Heart right ventricle (tissue), 16 donors: Measurements from ENCODE around the gene DAZL. TPM values are rescaled to one million over a fixed set of nuclear protein-coding genes. Genes with fewer than 3 reads are reported as not detected.

ENCODE experiments used
- ATAC-seq, 8 donors: fragments of 200-7000 bp; cut with Tn5 transposase; one replicate each; pipeline ENCODE4 v1.9.1; 2020; ENCODE audit warnings: mild to moderate bottlenecking in 8 of 8, moderate library complexity in 8 of 8, moderate number of reproducible peaks in 1 of 8
- DNase-seq, 2 donors: peaks; one replicate each; pipeline ENCODE4 v3.0.0-alpha.2; 2020
- H3K27ac ChIP-seq, 10 donors: fragments of 200-600 bp; sonication (generic) in 2 of 10; one replicate each; pipeline versions ENCODE4 v1.5.0 to v1.8.0; 2020 to 2022; ENCODE audit warnings: mild to moderate bottlenecking in 3 of 10
- H3K27me3 ChIP-seq, 7 donors: fragments of 200-600 bp; one replicate each; pipeline ENCODE4 v1.8.0; 2021 to 2022; ENCODE audit warnings: mild to moderate bottlenecking in 2 of 7
- H3K36me3 ChIP-seq, 9 donors: fragments of 200-600 bp; sonication (generic) in 1 of 9; one replicate each; pipeline versions ENCODE4 v1.5.0 to v1.8.0; 2020 to 2022; ENCODE audit warnings: mild to moderate bottlenecking in 2 of 9
- H3K4me1 ChIP-seq, 9 donors: fragments of 200-600 bp; sonication (generic) in 1 of 9; one replicate each; pipeline versions ENCODE4 v1.5.0 to v1.8.0; 2020 to 2022; ENCODE audit warnings: mild to moderate bottlenecking in 4 of 9
- H3K4me3 ChIP-seq, 10 donors: fragments of 200-600 bp; sonication (generic) in 2 of 10; one replicate each; pipeline versions ENCODE4 v1.5.0 to v1.8.0; 2020 to 2022; ENCODE audit warnings: mild to moderate bottlenecking in 7 of 10, moderate library complexity in 2 of 10
- H3K9me3 ChIP-seq, 11 donors: fragments of 200-600 bp in 10 of 11; sonication (generic) in 2 of 11; one replicate each; pipeline versions ENCODE4 v1.5.0 to v1.8.0; 2013 to 2022; ENCODE audit warnings: mild to moderate bottlenecking in 2 of 11, control low read depth in 1 of 11, moderate library complexity in 1 of 11
- WGBS, 2 donors: extraction: QIAGEN DNeasy Blood & Tissue Kit; methylation state at CpG; one replicate each; pipeline ENCODE4 v1.1.7; 2013; ENCODE audit warnings: inconsistent platforms in 1 of 2; 5-methylcytosine and 5-hydroxymethylcytosine counted together
- intact Hi-C, 10 donors: fragments of 100-400 bp; cut with DNase I; formaldehyde crosslinking; loops; one replicate each; pipeline versions ENCODE4 v1.11.1 to v1.14.2; 2022
- polyA plus RNA-seq, 2 donors: library from polyadenylated mRNA; stranded (reverse); fragments of 200-250 nt; gene quantifications; one replicate each; pipeline ENCODE4 v1.2.3, GENCODE V29; 2013
- total RNA-seq, 10 donors: library from RNA; stranded (reverse); fragmentation: NEBNext Ultra II Directional in 3 of 10; extraction: Animal tissue kit (Norgen Biotek cat#: 25700) in 3 of 10; gene quantifications; one replicate each; pipeline versions ENCODE4 v1.2.1 to v1.2.4, GENCODE V29; 2021 to 2023
- TF ChIP-seq, protein P1 (sequence below), 9 donors: fragments of 200-600 bp; sonication (generic) in 2 of 9; IDR thresholded peaks; one replicate each; pipeline versions ENCODE4 v1.5.0 to v1.8.0; 2021 to 2022; ENCODE audit warnings: antibody characterized with exemption in 9 of 9, mild to moderate bottlenecking in 5 of 9, moderate library complexity in 1 of 9
- donor health status: Arrhythmogenic right ventricular cardiomyopathy.
- donor health status: ischemic (EF 13 %, LVEDD 7.1; RV severe dilation, severe dysfunction).
- donor health status: healthy with polysubstance abuse.
- donor health status: DM: no; HTN: yes; CAD: no.
- donor health status: DM: no; HTN: no; CAD: no.
- donor health status: ischemic (EF 25% LVEDD 6.9; RV normal size, moderate dysfunction).
- donor health status: ischemic (EF 25% LVEDD 5.7; RV mildly dilated, moderate dysfunction).
- donor health status: healthy.
- donor health status: DM: yes; HTN: yes; CAD: no.
- donor health status: Ischemic cardiomyopathy.
- donor health status: ischemic (EF 35%, LVEDD 5.7; RV mildly dilated, moderate dysfunction).
- donor health status: nonischemic (EF 11% LVEDD 7.7; RV severe dilation, severe dysfunction).
- donor health status: DM: yes; HTN: yes; CAD: no.
- donor health status: PGD.
- donor health status: ischemic (EF 29% LVEDD 5.4; RV normal size, mild dysfunction).
- donor health status: nonischemic (EF 23%, LVEDD 6.1; RV moderate dilation, normal function).

DAZL gene
- total and polyA plus RNA-seq, 12 donors: not detected

- H3K4me1 ChIP-seq: no peaks in the 10 kb centered on the region
- ATAC-seq (no peak), DNase-seq (no peak)
- TF ChIP-seq, protein P1, sequence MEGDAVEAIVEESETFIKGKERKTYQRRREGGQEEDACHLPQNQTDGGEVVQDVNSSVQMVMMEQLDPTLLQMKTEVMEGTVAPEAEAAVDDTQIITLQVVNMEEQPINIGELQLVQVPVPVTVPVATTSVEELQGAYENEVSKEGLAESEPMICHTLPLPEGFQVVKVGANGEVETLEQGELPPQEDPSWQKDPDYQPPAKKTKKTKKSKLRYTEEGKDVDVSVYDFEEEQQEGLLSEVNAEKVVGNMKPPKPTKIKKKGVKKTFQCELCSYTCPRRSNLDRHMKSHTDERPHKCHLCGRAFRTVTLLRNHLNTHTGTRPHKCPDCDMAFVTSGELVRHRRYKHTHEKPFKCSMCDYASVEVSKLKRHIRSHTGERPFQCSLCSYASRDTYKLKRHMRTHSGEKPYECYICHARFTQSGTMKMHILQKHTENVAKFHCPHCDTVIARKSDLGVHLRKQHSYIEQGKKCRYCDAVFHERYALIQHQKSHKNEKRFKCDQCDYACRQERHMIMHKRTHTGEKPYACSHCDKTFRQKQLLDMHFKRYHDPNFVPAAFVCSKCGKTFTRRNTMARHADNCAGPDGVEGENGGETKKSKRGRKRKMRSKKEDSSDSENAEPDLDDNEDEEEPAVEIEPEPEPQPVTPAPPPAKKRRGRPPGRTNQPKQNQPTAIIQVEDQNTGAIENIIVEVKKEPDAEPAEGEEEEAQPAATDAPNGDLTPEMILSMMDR (IDR thresholded peaks at IDR 0.05): no peak
- H3K27me3 ChIP-seq: no peaks in the 10 kb centered on the region
- H3K4me3 ChIP-seq: no peak overlapping the region
- peaks cover 0 to 10% (median 0%) of the 10 kb centered on the region in 11 donors for H3K9me3 ChIP-seq
- no peaks in the 10 kb centered on the region for H3K36me3 ChIP-seq
- H3K27ac ChIP-seq: no peak overlapping the region
- WGBS, 2 donors: 84 to 90% methylated on average over 4 of the region's 4 CpGs
- intact Hi-C loops: loop anchor here in 1 of 10 donors (10.0 kb wide), 1 partner anchor 209 kb away; no protein-coding TSS in a partner anchor
Observed at GRCh38 chr3:16616083-16616482, 10.9 kb upstream of the DAZL start.

DNA sequence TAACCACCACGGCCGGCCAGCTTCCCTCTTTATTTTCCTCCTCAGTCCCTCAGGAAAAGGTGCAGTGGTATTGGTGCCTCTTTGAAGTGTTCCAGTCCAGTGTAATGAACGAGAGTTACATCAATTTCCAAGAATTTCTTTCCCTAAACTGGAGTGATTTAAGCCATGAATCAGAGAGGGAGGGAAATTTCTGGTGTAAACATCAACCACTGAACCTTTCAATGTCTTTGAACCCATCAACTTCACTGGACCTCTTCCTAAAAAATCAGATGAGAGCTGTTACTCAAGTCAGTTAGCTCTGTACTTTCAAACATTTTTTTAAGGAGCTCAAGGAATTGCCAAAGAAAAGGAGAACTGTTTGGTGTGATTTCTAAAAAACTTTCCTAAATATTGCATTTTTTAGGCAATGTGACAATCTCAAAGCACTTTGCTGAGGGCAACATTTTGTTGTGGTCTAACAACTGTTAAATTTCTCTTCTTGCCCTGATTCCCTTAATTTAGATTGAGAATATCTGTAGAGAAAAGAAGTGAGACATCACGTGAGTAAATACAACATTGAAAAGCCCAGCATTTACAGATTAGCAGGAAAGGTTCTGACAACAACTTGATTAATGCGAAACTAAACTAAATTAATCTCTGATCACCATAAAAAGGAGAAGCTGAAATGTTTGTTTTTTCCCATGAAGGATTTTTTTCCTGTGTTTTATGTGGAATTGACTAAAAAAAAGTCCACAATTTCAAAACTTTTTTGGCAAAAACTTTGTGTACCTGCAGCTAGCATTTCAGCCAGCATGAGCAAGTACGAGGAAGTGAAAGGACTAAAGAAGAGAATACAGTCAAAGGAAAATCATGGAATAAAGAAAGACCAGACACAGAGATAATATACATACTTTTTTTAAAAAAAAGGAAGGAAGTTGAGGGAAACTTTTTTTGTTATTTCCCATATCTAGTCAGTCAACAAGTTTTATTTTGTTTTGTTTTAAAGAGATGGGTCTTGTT, 9.1 kb upstream of the DAZL start:
- ATAC-seq (no peak), DNase-seq (no peak)
- Histone ChIP-seq H3K36me3 (no peaks in the 10 kb centered on the region), H3K9me3 (peaks cover 0 to 10% (median 0%) of the 10 kb centered on the region in 11 donors), H3K4me3 (no peak overlapping the region), H3K27me3 (no peaks in the 10 kb centered on the region), H3K4me1 (no peaks in the 10 kb centered on the region), H3K27ac (no peak overlapping the region)
- intact Hi-C loops: loop anchor here in 1 of 10 donors (10.0 kb wide), 1 partner anchor 210 kb away; no protein-coding TSS in a partner anchor
- 88 to 90% methylated on average over 6 of the region's 6 CpGs for WGBS, 2 donors
- TF ChIP-seq, protein P1 (IDR thresholded peaks at IDR 0.05): no peak

DNA sequence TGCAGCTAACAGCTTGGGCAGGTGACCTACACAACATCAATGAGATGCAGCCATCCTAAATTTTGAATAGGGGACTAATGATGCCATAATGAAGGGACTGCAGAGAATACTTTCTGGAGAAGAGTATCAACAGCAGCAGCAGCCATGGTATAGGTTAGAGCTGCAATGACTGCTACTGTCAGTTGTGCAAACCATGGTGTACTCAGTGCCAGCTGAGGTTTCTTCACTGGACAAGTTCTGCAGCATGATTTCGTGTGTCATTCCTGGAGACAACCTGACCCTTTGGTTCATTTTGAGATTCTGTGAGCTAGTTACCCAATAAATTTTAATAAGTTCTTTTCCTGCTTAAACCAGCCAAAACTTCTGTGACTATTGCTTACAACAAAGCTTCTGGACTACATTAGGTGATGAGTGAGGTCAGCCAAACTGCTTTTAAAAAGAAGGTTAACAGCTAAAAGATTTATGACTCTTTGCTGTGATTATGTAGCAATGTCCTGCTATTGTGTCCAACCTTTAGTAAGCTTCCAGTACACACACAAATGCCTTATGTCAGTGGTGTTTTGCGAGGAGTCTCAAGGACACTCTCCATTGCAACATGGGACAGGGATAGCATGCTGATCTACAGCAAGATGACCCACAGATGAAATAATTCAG, 4.8 kb upstream of the DAZL start:
- TF ChIP-seq, protein P1 (IDR thresholded peaks at IDR 0.05): no peak
- no peaks in the 10 kb centered on the region for H3K27me3 ChIP-seq
- peaks cover 0 to 2% (median 0%) of the 10 kb centered on the region in 11 donors for H3K9me3 ChIP-seq
- ATAC-seq (no peak), DNase-seq (no peak)
- 80 to 91% methylated on average over 2 of the region's 2 CpGs for WGBS, 2 donors
- H3K4me3 ChIP-seq: no peak overlapping the region
- intact Hi-C loops: loop anchor here in 7 of 10 donors (10.0 kb wide), 5 partner anchors 215 to 805 kb away; partner anchors contain the start of gene PLCL2 (in 4 of the 7)
- no peaks in the 10 kb centered on the region for H3K36me3 ChIP-seq
- H3K4me1 ChIP-seq: no peaks in the 10 kb centered on the region
- H3K27ac ChIP-seq: no peak overlapping the region

GRCh38 chr3:16608816-16609215, 3.6 kb upstream of the DAZL start:
- H3K36me3 ChIP-seq: no peaks in the 10 kb centered on the region
- no peak for ATAC-seq
- no peaks in the 10 kb centered on the region for H3K27me3 ChIP-seq
- H3K27ac ChIP-seq: no peak overlapping the region
- H3K9me3 ChIP-seq: peaks cover 0 to 7% (median 0%) of the 10 kb centered on the region in 11 donors
- DNase-seq: no peak
- no peak overlapping the region for H3K4me3 ChIP-seq
- intact Hi-C loops: loop anchor here in 7 of 10 donors (10.0 kb wide), 4 partner anchors 266 to 806 kb away; partner anchors contain the start of gene PLCL2 (in 4 of the 7)
- TF ChIP-seq, protein P1 (IDR thresholded peaks at IDR 0.05): no peak
- no peaks in the 10 kb centered on the region for H3K4me1 ChIP-seq
- WGBS, 2 donors: 83 to 92% methylated on average over 2 of the region's 2 CpGs
